ENCODE results near the gene DTX3L.

DTX3L gene

DNA sequence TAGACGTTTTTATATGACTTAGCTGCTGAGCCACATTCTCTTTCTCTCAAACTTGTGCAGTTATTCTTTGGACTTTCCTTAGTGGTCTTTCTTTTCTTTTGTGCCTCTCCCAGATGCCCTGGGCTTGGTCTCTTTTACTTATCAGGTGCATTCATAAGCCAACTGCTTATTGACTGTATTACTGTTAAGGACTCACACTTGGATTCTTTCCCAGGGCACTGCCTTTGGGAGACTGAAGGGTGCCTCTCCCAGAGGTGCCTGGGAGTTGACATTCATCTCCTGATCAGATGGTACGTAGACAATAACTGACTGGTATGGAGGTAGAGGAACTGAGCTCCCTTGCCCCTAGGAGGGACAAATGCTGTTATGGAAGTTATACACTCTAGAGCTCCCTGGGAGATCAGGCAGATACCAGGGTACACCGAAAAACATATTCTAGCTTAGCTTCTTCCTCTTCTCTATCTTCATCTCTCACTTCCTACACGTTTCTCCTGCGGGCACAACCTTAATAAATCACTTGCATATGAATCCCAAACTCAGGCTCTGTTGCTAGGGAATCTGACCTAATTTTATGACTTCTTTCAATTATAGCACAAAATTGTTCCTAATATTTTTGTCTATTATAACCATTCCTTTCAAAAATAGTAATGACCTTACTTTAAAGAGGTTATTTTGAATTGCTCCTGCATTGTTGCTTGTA is 38.0 kb downstream of the DTX3L start:
- no peak overlapping the region for H3K4me3 ChIP-seq (ENCODE audit: low read depth, low read length)
- 100% methylated on average over 2 of the region's 5 CpGs for WGBS (ENCODE audit: extremely low coverage, insufficient coverage, insufficient read length)

DNA sequence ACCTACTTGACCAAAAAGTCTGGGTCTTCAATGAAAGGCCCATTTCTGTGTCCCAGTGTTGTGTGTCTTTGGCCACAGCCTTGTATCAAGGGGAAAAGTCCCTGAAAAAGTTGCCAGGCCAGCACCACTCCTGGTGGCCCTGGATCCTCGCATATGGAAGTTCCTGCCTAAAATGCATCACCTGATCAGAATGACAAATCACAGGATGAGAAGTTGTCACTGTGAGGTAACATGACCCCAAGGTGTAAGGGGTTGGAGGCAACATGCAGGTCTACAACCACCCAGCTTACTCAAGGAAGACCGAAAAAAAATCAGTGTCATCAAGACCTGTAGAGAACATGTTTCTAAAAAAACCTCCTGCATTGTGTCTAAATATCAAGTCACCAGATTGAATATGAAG is 38.9 kb downstream of the DTX3L start:
- no peak overlapping the region for H2BK5ac ChIP-seq (ENCODE audit: low read depth, low read length, poor library complexity)
- H3K27me3 ChIP-seq (ENCODE audit: insufficient read depth, low read length), result no peaks in the 10 kb centered on the region
- H3K9me3 ChIP-seq (ENCODE audit: insufficient read depth, low read depth, low read length), result no peaks in the 10 kb centered on the region
- H3K4me2 ChIP-seq (ENCODE audit: low read length), result no peak overlapping the region
- no peak for DNase-seq
- H4K12ac ChIP-seq (ENCODE audit: low read depth, low read length), result no peak overlapping the region
- H3K4me1 ChIP-seq (ENCODE audit: control insufficient read depth in 1 of 2, insufficient read depth in 2 of 2, low read length in 2 of 2), result no peaks in the 10 kb centered on the region
- H3K36me3 ChIP-seq (ENCODE audit: control insufficient read depth in 1 of 2, insufficient read depth in 2 of 2, low read length in 2 of 2), result no peaks in the 10 kb centered on the region
- H3K79me1 ChIP-seq (ENCODE audit: low read length), result no peaks in the 10 kb centered on the region
- no peak overlapping the region for H3K4ac ChIP-seq (ENCODE audit: low read depth, low read length)
- no peak overlapping the region for H4K91ac ChIP-seq (ENCODE audit: low read depth, low read length)
- no peak overlapping the region for H3K9ac ChIP-seq (ENCODE audit: low read length)
- no peak overlapping the region for H2BK12ac ChIP-seq (ENCODE audit: low read length)
- no peak overlapping the region for H3K18ac ChIP-seq (ENCODE audit: low read length)
- no peak overlapping the region for H3K14ac ChIP-seq (ENCODE audit: low read length)
- no peak overlapping the region for H3K4me3 ChIP-seq (ENCODE audit: low read depth, low read length)
- no peak overlapping the region for H3K27ac ChIP-seq (ENCODE audit: low read depth, low read length)
- no CpG with 5 or more reads among the region's 2 CpGs for WGBS (ENCODE audit: extremely low coverage, insufficient coverage, insufficient read length)
- H4K8ac ChIP-seq (ENCODE audit: low read depth, low read length), result no peak overlapping the region
- no peak overlapping the region for H2AK5ac ChIP-seq (ENCODE audit: low read length)
- H2BK120ac ChIP-seq (ENCODE audit: insufficient read depth, low read length, poor library complexity), result no peak overlapping the region
- H2AFZ ChIP-seq (ENCODE audit: insufficient read depth, low read length, poor library complexity), result no peak overlapping the region
- no peaks in the 10 kb centered on the region for H3K79me2 ChIP-seq (ENCODE audit: control insufficient read depth, insufficient read depth, low read length, poor library complexity)
- no peak overlapping the region for H3K23ac ChIP-seq (ENCODE audit: low read length)

More for the DNA sequence above, 38.0 kb downstream of the DTX3L start:
- H3K14ac ChIP-seq (ENCODE audit: low read length), result no peak overlapping the region
- no peak overlapping the region for H4K91ac ChIP-seq (ENCODE audit: low read depth, low read length)
- no peak overlapping the region for H3K23ac ChIP-seq (ENCODE audit: low read length)
- no peaks in the 10 kb centered on the region for H3K79me1 ChIP-seq (ENCODE audit: low read length)
- no peak for DNase-seq
- H3K4ac ChIP-seq (ENCODE audit: low read depth, low read length), result no peak overlapping the region
- no peaks in the 10 kb centered on the region for H3K36me3 ChIP-seq (ENCODE audit: control insufficient read depth in 1 of 2, insufficient read depth in 2 of 2, low read length in 2 of 2)
- no peak overlapping the region for H2BK5ac ChIP-seq (ENCODE audit: low read depth, low read length, poor library complexity)
- no peak overlapping the region for H3K4me2 ChIP-seq (ENCODE audit: low read length)
- no peak overlapping the region for H4K8ac ChIP-seq (ENCODE audit: low read depth, low read length)
- H2AFZ ChIP-seq (ENCODE audit: insufficient read depth, low read length, poor library complexity), result no peak overlapping the region
- no peaks in the 10 kb centered on the region for H3K9me3 ChIP-seq (ENCODE audit: insufficient read depth, low read depth, low read length)
- H2BK120ac ChIP-seq (ENCODE audit: insufficient read depth, low read length, poor library complexity), result no peak overlapping the region
- H3K9ac ChIP-seq (ENCODE audit: low read length), result no peak overlapping the region
- H3K4me1 ChIP-seq (ENCODE audit: control insufficient read depth in 1 of 2, insufficient read depth in 2 of 2, low read length in 2 of 2), result no peaks in the 10 kb centered on the region
- no peaks in the 10 kb centered on the region for H3K27me3 ChIP-seq (ENCODE audit: insufficient read depth, low read length)
- H2AK5ac ChIP-seq (ENCODE audit: low read length), result no peak overlapping the region
- H3K18ac ChIP-seq (ENCODE audit: low read length), result no peak overlapping the region
- H3K27ac ChIP-seq (ENCODE audit: low read depth, low read length), result no peak overlapping the region
- no peak overlapping the region for H2BK12ac ChIP-seq (ENCODE audit: low read length)
- no peaks in the 10 kb centered on the region for H3K79me2 ChIP-seq (ENCODE audit: control insufficient read depth, insufficient read depth, low read length, poor library complexity)
- no peak overlapping the region for H4K12ac ChIP-seq (ENCODE audit: low read depth, low read length)

DNA sequence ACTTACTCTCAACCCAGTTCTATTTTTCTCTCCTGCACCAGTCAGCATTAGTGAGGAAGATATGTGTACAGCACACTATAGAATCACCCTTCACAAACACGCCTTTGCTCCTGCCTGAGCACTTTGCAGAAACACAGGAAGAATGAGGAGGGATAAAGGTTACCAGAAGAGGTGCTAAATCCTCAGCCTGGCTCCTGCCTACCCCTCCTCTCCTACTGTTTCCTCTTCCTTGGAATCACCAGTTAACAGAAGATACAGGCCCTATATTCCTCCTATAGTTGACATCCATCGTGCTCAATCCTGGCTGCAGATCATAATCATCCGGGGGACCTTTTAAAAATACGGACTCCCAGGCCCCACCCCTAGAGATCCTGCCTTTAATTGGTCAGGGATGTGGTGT is 42.2 kb downstream of the DTX3L start:
- no peak for DNase-seq
- Histone ChIP-seq H3K9ac (ENCODE audit: low read length) (no peak overlapping the region), H3K18ac (ENCODE audit: low read length) (no peak overlapping the region)

DNA sequence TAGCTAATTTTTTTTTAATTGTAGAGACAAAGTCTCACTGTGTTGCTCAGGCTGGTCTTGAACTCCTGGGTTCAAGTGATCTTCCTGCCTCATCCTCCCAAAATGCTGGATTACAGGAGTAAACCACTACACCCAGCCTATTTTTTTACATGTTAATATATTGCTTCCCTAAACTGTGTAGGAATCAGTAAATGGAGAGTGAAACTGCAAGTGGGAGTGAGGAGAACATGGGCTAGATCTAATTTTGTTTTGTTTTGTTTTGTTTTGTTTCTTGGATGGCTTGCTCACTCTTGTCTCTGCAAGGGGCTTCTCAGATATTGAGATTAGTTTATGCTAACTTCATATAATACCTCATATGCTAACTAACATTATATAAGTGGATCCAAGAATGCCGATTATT is 44.8 kb downstream of the DTX3L start:
- Histone ChIP-seq H2AK5ac (ENCODE audit: low read length) (no peak overlapping the region), H3K18ac (ENCODE audit: low read length) (no peak overlapping the region), H3K4ac (ENCODE audit: low read depth, low read length) (no peak overlapping the region), H4K91ac (ENCODE audit: low read depth, low read length) (no peak overlapping the region), H3K36me3 (ENCODE audit: control insufficient read depth in 1 of 2, insufficient read depth in 2 of 2, low read length in 2 of 2) (no peaks in the 10 kb centered on the region), H3K9ac (ENCODE audit: low read length) (no peak overlapping the region), H3K4me1 (ENCODE audit: control insufficient read depth in 1 of 2, insufficient read depth in 2 of 2, low read length in 2 of 2) (no peaks in the 10 kb centered on the region), H3K4me3 (ENCODE audit: low read depth, low read length) (no peak overlapping the region), H3K27me3 (ENCODE audit: insufficient read depth, low read length) (no peaks in the 10 kb centered on the region), H3K79me2 (ENCODE audit: control insufficient read depth, insufficient read depth, low read length, poor library complexity) (no peaks in the 10 kb centered on the region), H2BK12ac (ENCODE audit: low read length) (no peak overlapping the region), H2BK120ac (ENCODE audit: insufficient read depth, low read length, poor library complexity) (no peak overlapping the region), H2BK5ac (ENCODE audit: low read depth, low read length, poor library complexity) (no peak overlapping the region), H3K9me3 (ENCODE audit: insufficient read depth, low read depth, low read length) (no peaks in the 10 kb centered on the region), H3K79me1 (ENCODE audit: low read length) (no peaks in the 10 kb centered on the region), H3K14ac (ENCODE audit: low read length) (no peak overlapping the region), H4K8ac (ENCODE audit: low read depth, low read length) (no peak overlapping the region), H4K12ac (ENCODE audit: low read depth, low read length) (no peak overlapping the region), H2AFZ (ENCODE audit: insufficient read depth, low read length, poor library complexity) (no peak overlapping the region), H3K27ac (ENCODE audit: low read depth, low read length) (no peak overlapping the region), H3K23ac (ENCODE audit: low read length) (no peak overlapping the region), H3K4me2 (ENCODE audit: low read length) (no peak overlapping the region)
- WGBS (ENCODE audit: extremely low coverage, insufficient coverage, insufficient read length), result no CpG with 5 or more reads among the region's 1 CpG
- no peak for DNase-seq

More for the DNA sequence above, 42.2 kb downstream of the DTX3L start:
- Histone ChIP-seq H3K9me3 (ENCODE audit: insufficient read depth, low read depth, low read length) (no peaks in the 10 kb centered on the region), H3K4me3 (ENCODE audit: low read depth, low read length) (no peak overlapping the region), H2AFZ (ENCODE audit: insufficient read depth, low read length, poor library complexity) (no peak overlapping the region), H3K14ac (ENCODE audit: low read length) (no peak overlapping the region), H2AK5ac (ENCODE audit: low read length) (no peak overlapping the region), H2BK120ac (ENCODE audit: insufficient read depth, low read length, poor library complexity) (no peak overlapping the region), H3K27me3 (ENCODE audit: insufficient read depth, low read length) (no peaks in the 10 kb centered on the region), H3K79me2 (ENCODE audit: control insufficient read depth, insufficient read depth, low read length, poor library complexity) (no peaks in the 10 kb centered on the region), H4K12ac (ENCODE audit: low read depth, low read length) (no peak overlapping the region), H3K4me2 (ENCODE audit: low read length) (no peak overlapping the region), H3K36me3 (ENCODE audit: control insufficient read depth in 1 of 2, insufficient read depth in 2 of 2, low read length in 2 of 2) (no peaks in the 10 kb centered on the region), H4K8ac (ENCODE audit: low read depth, low read length) (no peak overlapping the region), H3K4me1 (ENCODE audit: control insufficient read depth in 1 of 2, insufficient read depth in 2 of 2, low read length in 2 of 2) (no peaks in the 10 kb centered on the region), H3K27ac (ENCODE audit: low read depth, low read length) (no peak overlapping the region), H3K23ac (ENCODE audit: low read length) (no peak overlapping the region), H3K79me1 (ENCODE audit: low read length) (no peaks in the 10 kb centered on the region), H2BK5ac (ENCODE audit: low read depth, low read length, poor library complexity) (no peak overlapping the region), H2BK12ac (ENCODE audit: low read length) (no peak overlapping the region), H4K91ac (ENCODE audit: low read depth, low read length) (no peak overlapping the region), H3K4ac (ENCODE audit: low read depth, low read length) (no peak overlapping the region)
- WGBS (ENCODE audit: extremely low coverage, insufficient coverage, insufficient read length), result no CpG with 5 or more reads among the region's 4 CpGs

Measured in trophoblast cell (in vitro differentiated cells and primary cell).